Amniotic epithelial cell (primary cell): ENCODE measurements around the gene LIX1L.

Source experiments
- DNase-seq: peaks from one replicate; pipeline ENCODE4 v3.0.0-alpha.2; 2010; ENCODE audit warnings: low read depth

Gene LIX1L

DNA sequence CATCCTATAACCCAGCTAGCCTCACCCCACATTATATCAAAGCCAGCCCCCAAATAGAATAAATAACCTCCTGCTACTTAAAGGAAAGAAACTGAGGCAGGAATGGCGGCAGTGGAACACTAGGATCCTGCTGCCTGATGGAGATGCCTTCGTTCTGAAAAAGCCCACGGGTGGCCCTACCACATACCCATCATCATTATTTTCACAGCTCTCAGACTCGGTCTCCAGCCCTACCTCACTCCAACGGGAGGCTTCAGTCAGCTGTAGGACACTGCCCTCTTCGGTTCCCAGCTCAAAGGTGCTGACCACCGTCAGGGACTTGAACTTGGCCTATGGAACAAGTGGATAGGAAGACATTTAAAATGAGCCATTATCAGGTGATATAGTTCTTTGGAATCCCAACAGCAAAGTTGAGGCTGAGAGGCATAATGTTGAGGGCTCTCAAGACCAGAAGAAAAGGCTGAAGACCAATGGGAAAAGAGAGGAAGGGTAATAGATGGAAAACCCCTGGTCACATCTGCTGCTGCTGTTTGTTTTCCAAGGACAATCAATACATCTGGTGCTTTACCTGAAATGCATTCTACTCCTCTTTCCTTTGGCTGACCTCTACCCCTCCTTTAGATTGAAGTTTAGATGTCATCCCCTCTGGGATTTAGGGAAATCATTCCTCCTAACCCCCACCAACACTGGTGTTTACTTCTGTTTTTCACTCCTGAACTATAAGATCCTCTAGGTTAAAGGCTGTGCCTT, 64.3 kb downstream of the LIX1L start:
- no peak for DNase-seq

DNA sequence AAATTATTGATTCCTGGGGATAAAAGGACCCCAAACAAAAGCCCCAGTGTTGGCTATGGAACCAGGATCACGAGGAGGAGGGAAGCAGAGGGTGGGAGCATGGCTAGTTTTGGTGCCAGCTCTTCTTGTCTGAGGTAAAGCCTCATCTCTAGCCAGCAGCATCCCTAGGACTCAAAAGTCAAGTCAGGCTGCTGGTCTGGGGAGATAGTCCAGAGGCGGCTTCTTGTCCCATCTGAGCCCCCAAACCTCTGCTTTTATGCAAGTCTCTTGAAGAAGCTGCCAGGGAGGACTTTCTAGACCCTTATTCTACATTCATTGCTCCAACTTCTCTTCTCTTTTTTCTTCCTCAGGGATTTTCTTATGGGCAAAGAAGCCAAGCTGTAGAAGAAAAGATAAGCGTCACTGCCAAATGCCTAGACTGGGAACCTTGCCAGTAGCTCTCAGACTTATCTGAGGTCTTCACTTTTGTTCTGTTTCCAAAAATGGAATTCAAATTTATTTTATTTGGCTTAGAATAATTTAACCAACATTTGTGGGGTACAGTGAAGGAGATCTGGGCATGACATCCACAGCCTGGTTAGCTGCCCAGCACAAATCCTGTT, 65.2 kb downstream of the LIX1L start:
- peak; percentile 85 for DNase-seq

DNA sequence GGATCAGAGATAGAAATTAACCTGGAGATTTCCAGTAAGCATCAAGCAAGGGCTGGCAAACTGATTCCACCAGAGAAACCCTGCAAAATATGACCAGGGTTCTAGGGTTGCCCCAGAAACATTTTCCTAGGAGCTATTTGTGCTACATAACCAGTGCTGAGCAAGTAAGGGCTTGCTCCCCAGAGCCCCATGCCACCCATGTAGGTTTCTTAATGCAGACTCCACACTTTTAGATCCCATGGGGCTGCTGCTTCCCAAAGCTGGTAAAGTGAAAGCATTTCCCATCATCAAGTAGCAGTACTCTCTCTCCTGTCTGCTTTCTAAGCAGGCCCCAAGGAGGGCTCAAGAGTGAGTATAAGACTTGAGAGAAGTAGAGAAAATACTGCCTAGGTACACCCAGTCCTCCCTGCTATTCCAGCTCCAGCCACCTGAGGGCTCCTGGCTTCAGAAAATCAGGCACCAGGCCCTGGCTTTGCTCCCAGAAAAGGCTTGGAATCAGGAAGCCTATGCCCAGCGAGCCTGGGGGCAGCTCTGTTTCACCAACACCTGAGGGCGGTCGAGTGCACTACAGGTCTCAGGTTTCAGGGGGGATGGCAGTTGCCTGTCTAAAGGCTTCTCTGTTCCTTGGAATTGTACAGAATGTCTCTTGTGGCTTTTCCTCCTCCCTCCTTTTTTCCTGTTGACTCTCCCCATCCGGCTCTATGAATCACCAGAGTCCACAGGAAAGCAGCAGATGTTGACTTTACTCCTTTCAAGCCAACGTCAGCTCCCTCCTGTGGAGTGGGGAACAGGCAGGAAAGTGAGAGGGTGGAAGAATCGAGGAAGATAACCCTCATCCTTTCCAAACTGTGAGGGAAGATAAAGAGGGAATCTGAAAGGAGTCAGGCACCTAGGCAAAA, 66.0 kb downstream of the LIX1L start:
- peak; percentile 100 for DNase-seq

DNA sequence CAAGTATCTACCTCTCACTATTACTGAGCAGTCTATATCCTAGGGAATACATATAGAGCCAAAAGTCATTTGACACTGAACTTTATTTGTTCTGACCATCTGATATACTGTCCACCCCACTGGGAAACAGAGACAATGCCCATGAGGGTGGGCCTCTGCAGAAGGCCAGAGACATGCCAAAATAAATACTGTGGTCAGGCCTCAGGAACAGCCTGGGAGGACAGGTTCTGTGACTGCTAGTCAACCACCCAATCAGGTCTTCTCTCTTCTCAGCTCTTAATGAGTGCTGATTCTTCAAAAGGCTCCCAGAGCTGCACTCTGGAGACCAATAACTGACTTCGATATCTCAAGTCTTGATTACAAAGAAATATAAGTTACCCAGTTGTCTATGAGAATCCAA, 66.7 kb downstream of the LIX1L start:
- no peak for DNase-seq

DNA sequence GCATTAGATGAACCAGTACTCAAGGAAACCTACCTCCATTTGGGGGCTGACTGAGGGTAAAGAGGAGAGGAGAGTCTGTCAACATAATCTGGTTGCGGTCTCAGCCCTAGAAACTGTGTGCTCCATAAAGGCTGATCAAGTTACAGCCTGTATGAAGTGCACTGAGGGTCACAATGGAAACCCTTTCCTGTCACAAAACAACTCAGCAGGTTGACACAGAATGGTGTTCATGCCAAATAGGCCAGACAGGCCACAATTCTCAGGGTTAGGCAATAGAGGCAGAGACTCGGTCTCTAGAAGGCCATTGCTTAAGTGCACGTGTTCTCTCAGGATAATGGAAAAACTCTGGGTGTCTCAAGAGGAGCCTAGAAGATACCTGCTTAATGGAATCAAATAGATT, 68.1 kb downstream of the LIX1L start:
- DNase-seq: peak; percentile 39

DNA sequence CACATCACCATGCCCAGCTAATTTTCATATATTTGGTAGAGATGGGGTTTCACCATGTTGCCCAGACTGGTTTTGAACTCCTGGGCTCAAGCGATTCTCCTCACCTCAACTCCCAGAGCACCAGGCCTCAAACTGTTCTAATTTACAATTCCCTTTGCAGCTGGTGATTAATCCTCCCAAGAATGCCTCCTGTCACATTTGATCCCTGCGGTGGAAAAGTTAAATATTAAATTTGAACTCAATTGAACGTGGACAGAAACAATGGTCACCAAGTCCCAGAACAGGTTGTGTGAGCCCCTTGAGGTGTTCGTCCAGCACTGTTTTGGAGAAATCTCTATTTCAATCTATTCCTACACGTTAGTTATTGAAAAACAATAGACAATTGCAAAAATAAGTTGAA, 70.2 kb downstream of the LIX1L start:
- no peak for DNase-seq

DNA sequence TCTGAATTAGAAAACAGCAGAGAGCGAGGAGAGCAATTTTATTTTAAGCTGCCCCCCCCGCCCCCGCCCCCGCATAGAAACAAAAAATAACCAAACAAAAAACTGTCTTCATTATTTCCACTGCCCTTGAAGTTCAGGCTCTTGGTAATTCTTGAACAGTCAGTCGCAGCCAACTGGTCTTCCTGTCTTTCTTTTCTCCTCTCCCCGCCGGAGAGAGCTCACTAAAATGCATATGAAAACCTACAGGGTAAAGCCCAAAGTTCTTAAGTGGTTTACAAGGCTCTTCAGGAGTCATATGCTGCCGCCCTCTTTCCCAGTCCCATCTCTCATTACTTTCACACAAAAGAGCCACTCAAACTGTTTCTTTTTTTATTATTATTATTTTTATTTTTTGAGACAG, 71.0 kb downstream of the LIX1L start:
- no peak for DNase-seq

DNA sequence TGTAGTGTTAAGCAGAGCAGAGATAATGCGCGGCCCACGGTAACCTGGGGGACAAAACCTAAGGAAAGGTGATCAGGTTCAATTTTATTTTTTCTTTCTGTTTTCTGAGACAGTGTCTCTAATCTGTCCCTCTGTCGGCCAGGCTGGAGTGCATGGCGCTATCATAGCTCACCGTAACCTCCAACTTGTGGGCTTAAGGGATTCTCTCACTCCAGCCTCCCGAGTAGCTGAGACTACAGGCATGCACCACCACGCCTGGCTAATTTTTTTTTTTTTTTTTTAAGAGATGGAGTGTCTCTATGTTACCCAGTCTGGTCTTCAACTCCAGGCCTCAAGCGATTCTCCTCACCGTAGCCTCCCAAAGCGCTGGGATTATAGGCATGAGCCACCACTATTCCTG, 71.4 kb downstream of the LIX1L start:
- no peak for DNase-seq

DNA sequence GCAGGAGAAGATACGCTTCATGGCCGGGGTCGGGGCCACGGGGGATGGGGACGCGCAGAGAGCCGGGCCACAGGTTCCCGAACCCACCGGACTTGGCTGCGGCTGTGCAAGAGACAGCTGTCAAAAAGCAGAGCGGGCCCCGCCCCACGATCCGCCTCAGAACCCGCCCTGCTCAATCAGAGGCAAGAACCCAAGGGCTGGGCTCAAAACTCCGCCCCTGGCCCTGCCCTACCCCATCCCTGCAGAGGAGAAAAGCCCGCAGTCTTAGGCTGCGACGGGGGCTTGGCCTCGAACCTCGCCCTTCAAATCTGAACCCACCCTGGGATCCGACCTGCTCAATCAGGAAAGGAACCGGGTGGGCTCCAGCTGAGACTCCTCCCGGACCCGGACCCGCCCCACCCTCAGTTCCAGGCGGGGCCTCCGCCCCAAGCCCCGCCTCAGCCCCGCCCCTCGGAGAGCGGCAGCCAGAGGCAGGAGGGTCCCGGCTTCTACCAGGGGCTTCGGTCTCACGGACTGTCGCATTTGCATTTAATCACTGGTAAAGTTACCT, 72.0 kb downstream of the LIX1L start, which contains the start of gene ANKRD35:
Gene ANKRD35, minus strand, starts transcription at position 129 of the 550 bp plus-strand sequence. Its CDS starts 108 bp downstream, at position 21.
- DNase-seq: peak; percentile 56

DNA sequence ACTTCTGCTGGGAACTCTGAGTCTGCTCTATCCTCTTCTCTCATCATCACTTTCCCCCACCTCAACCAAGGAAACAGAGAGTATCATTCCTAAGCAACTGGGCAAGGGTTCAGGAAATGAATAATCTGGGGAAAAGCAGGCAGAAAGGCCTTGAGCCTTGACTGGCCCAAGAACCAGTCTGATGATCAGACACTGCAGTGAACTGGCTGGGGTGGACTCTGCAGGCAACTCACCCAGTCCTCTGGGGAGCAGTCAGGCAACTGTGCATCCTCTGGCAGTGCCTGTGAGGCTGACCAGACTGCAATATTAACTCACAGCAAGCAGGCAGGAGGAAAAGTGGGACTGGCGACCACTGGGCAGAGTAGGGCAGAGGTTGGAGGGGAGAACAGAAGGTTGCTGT, 73.1 kb downstream of the LIX1L start:
- peak; percentile 33 for DNase-seq
